ENCODE data around the gene FAM219A. TPM values are rescaled to one million over a fixed set of nuclear protein-coding genes. Genes with fewer than 3 reads are reported as not detected.
"Not testable (repeated sequence)": the region's sequence is repeated elsewhere in the genome, so short reads cannot be mapped to it uniquely, and the experiment has no call there.

The FAM219A gene
- total RNA-seq, 1 donor from 2014 or later = 49.8 TPM

DNA sequence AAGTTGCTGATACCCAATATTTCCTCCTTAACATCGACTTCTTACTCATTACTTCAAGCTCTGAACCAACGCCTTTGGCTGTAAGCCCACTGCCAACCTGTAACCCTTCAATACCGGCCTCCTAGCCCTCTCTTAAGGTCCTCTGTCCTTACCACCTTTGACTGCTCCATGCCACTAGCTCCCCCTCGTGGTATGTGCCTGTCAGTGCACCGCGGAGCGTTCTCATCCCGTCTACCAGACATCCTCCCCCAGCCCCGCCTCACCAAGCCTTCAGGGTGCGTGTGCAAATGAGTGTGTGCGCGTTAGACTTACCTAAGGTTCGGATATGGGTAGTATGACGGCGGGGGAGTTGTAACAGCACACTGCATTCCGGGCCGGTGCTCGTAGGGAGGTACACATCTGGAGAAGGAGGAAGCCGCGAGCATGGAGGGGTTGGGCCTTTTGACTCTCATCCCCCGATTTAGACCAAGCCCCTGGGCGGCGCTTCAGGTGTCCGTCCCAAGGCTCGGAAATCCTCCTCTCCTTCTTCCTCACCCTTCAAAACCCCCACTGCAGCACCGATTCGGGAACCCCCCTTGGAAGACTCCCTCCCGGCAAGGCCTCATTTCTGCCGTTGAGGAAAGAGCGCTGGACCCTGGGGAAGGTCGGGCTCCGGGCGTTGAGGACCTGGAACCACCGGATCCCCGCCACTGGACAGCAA, 78.9 kb downstream of the FAM219A start:
- peak; percentile 64 for DNase-seq (ENCODE audit: extremely low read depth, low read depth, low spot score)

DNA sequence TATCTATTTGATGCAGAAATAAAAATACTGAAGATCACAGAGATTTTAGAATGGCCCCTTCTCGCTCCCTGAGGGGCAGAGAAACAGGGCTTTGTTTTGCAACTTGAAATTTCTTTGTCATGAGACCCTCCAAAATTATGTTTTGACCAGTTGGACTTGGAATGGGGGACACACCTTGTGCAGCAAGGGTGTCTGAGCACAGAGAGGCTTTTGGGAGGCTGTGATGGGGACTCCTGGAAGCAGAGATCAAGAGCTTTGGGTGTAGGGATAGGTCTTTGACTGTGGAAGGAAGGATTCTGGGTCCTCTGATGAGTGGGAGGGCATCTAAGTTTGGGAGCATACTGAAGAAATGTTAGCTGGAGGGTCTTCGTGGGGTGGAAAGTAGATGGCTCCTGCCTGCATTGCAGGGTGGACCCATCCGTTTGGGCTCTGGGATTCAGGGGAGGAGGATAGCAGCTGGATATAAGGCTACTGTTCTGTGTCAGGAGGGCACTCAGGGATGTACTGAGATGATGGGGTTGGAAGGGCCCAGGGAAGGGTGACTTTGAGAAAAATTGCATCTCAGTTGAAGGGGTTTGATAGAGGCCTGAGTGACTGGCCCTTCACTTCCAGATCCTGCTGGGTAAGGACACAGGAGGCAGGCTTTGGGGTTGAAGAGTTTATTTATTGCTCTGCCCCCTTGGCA, 79.9 kb downstream of the FAM219A start:
- DNase-seq (ENCODE audit: extremely low read depth, low read depth, low spot score) = no peak

DNA sequence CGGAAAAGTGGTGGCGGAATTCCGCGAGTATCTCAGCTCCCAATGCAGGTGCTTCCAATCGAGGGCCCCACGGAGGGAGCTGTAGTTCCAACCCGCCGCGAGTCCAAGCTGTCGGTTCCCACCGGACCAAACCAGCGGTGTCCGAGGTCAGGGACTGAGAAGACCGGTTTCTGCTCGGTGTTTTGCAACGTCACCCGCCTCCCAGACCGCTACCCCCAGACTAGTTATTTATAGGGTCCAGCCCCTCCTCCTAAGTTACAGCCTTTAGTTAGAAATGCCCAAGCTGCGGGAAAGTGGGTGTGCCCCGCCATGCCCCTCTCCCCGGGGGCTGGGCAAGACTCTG, 81.0 kb downstream of the FAM219A start:
- no peak for DNase-seq (ENCODE audit: extremely low read depth, low read depth, low spot score)

DNA sequence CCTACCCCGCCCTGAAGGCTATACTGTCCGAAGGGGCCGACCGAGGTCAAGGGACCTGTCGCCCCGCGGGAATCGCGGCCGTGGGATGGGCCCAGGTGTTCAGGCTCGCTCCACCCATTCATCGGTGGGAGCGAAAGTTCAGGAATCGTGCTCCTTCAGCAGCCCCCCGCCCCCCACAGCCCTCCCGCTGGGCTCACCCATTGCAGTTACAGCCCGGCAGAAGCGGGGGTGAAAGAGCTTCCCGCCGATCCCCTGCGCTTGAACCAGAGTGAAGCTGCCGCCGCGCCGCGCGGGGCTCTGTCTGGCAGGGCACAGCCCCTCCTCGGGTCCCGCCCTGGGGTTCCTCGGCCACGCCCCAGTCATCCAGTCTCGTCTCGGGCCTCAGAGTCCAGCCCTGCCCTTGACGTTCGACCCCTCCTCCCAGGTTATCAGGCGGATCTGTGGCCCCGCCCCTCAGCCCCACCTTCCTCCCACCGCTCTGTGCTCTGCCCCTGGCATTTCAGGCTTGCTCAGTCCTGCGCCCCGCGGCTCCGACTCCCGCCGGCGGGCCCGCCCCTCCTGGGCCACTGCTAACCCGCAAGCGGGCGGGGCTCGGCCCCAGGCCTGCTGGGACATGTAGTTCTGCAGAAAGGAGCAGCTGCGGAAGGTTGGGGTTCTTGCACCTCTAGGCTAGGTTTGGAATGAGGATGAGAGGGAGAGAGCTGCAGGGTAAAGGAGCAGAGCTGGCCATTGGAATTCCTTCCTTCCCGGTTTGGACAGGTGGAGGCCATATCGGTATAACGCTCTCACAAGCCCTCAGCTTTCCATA, 81.6 kb downstream of the FAM219A start, which contains the start of gene MYORG:
TSS of gene MYORG (minus strand) at position 303 of the 808 bp plus-strand sequence. CDS start 3,955 bp downstream, outside the sequence.
- no peak for DNase-seq (ENCODE audit: extremely low read depth, low read depth, low spot score)

DNA sequence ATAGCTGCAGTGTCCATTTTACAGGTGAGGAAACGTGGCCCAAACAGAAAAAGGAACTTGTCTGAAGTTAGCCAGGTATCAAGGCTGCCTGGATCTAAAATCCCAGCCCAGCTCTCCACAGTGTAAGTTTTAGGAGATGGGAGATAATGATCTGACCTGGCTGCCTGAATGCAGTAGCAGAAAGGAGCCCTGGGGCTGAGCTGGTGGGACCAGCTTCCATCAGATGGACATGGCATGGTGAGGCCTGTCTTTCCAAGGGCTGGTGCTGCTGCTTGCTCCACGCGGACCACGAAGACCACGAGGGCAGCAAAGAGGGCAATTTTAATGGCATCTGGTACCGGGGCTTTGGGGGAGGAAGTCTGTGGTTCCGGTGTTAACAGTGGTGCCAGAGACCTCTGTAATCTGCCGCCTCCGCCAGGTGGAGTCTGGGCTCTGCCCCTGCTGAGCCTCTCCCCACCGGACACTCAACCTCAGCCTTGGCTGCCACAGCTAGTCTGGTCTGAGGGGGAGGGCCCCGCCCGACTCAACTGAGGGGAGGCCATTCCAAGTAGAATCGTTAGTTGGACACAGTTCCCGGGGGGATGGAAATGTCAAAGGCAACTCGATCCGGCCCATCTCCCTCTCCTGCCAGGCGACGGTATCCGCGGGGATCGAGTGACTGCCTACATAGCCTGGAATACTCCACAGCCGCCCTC, 82.3 kb downstream of the FAM219A start:
- no peak for DNase-seq (ENCODE audit: extremely low read depth, low read depth, low spot score)

- DNase-seq (ENCODE audit: extremely low read depth, low read depth, low spot score) = no peak
Observed at GRCh38 chr9:34374905-34375552, 83.3 kb downstream of the FAM219A start.

DNA sequence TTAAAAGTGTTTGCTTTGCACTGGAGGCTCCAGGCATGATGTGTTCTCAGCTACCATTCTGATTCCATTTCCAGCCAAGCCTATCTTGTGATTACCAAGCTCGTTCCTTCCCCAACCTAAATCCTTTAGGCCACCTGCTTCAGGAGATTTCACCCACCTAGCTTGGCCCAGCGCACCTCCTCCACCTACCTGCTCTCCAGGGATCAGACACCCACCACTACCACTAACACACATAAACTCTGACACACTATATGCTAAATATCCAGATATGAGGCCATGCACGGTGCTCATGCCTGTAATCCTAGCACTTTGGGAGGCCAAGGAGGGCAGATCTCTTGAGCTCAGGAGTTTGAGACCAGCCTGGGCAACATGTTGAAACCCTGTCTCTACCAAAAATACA, 84.0 kb downstream of the FAM219A start:
- DNase-seq (ENCODE audit: extremely low read depth, low read depth, low spot score) = no peak

GRCh38 chr9:34373749-34374148, 84.6 kb downstream of the FAM219A start:
- no peak for DNase-seq (ENCODE audit: extremely low read depth, low read depth, low spot score)

DNA sequence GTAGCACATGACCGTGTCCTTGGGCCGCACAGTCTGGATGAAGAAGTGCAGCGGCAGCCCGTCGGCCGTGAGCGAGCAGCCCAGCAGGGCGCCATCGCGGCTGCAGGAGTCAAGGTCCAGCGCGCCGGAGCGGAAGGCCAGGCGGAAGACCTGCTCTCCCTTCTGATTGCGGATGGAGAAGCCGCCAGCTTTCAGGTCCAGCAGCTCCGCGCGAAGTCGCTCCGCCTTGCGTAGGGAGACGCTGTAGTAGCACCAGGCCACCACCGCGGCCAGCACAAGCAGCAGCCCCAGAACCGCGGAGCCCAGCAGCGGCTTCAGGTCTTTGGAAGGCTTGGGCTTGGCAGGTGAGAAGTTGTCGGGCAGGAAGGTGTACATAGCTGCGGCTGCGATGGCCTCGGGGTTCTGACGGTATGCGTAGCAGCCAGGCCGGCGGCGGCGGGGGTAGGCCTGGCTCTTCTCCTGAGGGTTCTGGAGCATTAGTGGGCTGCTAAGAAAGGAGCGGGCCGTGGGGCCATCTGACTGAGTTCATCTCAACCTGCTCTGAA, 85.8 kb downstream of the FAM219A start:
- no peak for DNase-seq (ENCODE audit: extremely low read depth, low read depth, low spot score)

- DNase-seq (ENCODE audit: extremely low read depth, low read depth, low spot score) = no peak
Observed at GRCh38 chr9:34371886-34372466, 86.4 kb downstream of the FAM219A start.

- no peak for DNase-seq (ENCODE audit: extremely low read depth, low read depth, low spot score)
Observed at GRCh38 chr9:34370970-34371880, 87.1 kb downstream of the FAM219A start.

DNA sequence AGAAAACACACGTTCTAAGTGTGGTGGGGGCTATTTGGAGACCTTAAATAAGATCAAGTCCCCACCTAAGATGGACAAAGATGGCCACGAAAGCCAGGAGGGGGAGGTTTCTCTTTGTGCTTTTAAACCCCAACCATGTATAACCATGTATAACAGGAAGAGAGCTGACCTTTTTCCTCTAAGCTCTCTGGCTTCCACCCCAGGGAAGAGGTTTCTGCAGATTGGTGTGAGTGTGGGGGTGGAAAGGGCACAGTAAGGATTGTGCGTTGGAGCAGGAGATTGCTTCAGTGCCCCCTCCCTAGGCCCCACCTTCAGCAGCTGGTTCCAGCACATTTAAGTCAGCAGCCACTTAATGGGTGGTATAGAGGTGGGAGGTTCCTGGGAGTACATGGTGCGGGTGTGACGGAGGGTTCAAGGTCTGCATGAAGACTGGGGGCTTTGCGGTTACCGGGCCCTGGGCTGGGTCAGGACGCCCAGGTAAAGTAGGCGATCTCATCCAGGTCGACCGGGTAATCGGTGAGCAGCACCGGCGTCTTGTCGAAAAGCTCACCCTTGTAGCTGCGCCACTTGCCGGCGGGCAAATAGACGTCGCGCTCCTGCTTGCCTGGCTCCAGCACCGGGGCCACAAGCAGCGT, 87.9 kb downstream of the FAM219A start:
- DNase-seq (ENCODE audit: extremely low read depth, low read depth, low spot score) = no peak

GRCh38 chr9:34369636-34370035, 88.7 kb downstream of the FAM219A start:
- no peak for DNase-seq (ENCODE audit: extremely low read depth, low read depth, low spot score)

DNA sequence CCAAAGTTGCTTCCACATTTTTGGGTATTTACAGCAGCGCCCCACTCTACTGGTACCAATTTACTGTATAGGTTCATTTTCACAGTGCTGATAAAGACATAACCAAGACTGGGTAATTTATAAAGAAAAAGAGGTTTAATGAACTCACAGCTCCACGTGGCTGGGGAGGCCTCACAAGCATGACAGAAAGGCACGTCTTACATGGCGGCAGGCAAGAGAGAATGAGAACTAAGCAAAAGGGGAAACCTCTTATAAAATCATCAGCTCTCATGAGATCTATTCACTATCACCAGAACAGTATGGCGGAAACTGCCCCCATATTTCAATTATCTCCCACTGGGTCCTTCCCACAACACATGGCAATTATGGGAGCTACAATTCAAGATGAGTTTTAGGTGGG, 89.6 kb downstream of the FAM219A start:
- DNase-seq (ENCODE audit: extremely low read depth, low read depth, low spot score) = not testable (repeated sequence)

- DNase-seq (ENCODE audit: extremely low read depth, low read depth, low spot score) = not testable (repeated sequence)
Observed at GRCh38 chr9:34367751-34368410, 90.5 kb downstream of the FAM219A start.

- no peak for DNase-seq (ENCODE audit: extremely low read depth, low read depth, low spot score)
Observed at GRCh38 chr9:34366365-34366764, 92.0 kb downstream of the FAM219A start.

- no peak for DNase-seq (ENCODE audit: extremely low read depth, low read depth, low spot score)
Observed at GRCh38 chr9:34365282-34365681, 93.1 kb downstream of the FAM219A start.

All from glomerular endothelial cell (primary cell).